SK-N-SH (cell line): ENCODE results near the gene PTPRF. TPM values are rescaled to one million over a fixed set of nuclear protein-coding genes. Genes with fewer than 3 reads are reported as not detected.

Experiments used
- CTCF ChIA-PET: fragments of 300-600, 350-600 bp; formaldehyde crosslinking; extraction: SDS; loops from one replicate; lab custom pipeline; 2021; lab: Yijun Ruan, JAX
- POLR2A ChIA-PET: fragments of 350-600 bp; sonication (Branson Sonifier 250); formaldehyde crosslinking; extraction: SDS; loops from one replicate; lab custom pipeline; 2020; ENCODE audit warnings: antibody characterized with exemption, inconsistent platforms; lab: Yijun Ruan, JAX
- DNase-seq: peaks from one replicate; pipeline ENCODE4 v3.0.0; 2012
- H2AFZ ChIP-seq: fragments of 200-600 bp; sonication (generic); 2 replicates; pipeline ENCODE4 v1.8.1; 2016; ENCODE audit warnings: antibody characterized with exemption, mild to moderate bottlenecking, low read depth
- H3F3A ChIP-seq: fragments of 200-600 bp; sonication (generic); replicated peaks from 2 replicates; pipeline ENCODE3; 2016; ENCODE audit warnings: antibody characterized with exemption, mild to moderate bottlenecking; ENCODE audit not compliant: insufficient read depth
- H3K27ac ChIP-seq, 2 experiments: fragments of 200-500 bp in 1 of 2; fragments of 200-600 bp in 1 of 2; sonication (Bioruptor generic) in 1 of 2; sonication (generic), shearing (Covaris generic) in 1 of 2; 2 replicates each; pipeline versions ENCODE4 v1.5.1 to v1.6.1; 2014 to 2016; ENCODE audit warnings: low read depth in 2 of 2, inconsistent platforms in 1 of 2, low read length in 1 of 2, mild to moderate bottlenecking in 1 of 2, mixed read lengths in 1 of 2
- H3K27me3 ChIP-seq: fragments of 200-600 bp; sonication (generic), shearing (Covaris generic); 2 replicates; pipeline ENCODE4 v1.6.1; 2016; ENCODE audit warnings: mixed run types; ENCODE audit not compliant: insufficient read depth
- H3K36me3 ChIP-seq, 2 experiments: fragments of 200-500 bp in 1 of 2; fragments of 200-600 bp in 1 of 2; sonication (Bioruptor generic) in 1 of 2; sonication (generic) in 1 of 2; replicated peaks in 1 of 2; 2 replicates each; pipeline versions ENCODE3 to v1.5.1; 2014 to 2016; ENCODE audit warnings: low read length in 1 of 2, mild to moderate bottlenecking in 1 of 2; ENCODE audit not compliant: insufficient read depth in 2 of 2, control insufficient read depth in 1 of 2
- H3K4me1 ChIP-seq, 2 experiments: fragments of 200-500 bp in 1 of 2; fragments of 200-600 bp in 1 of 2; sonication (Bioruptor generic) in 1 of 2; sonication (generic), shearing (Covaris generic) in 1 of 2; 2 replicates each; pipeline versions ENCODE4 v1.5.1 to v1.6.1; 2014 to 2016; ENCODE audit warnings: low read depth in 1 of 2, low read length in 1 of 2, mixed run types in 1 of 2; ENCODE audit not compliant: insufficient read depth in 2 of 2, control insufficient read depth in 1 of 2
- H3K4me2 ChIP-seq: fragments of 200-600 bp; sonication (generic), shearing (Covaris generic); 2 replicates; pipeline ENCODE4 v1.6.1; 2017; ENCODE audit warnings: mixed run types
- H3K4me3 ChIP-seq, 2 experiments: fragments of 200-500 bp in 1 of 2; fragments of 200-600 bp in 1 of 2; sonication (Bioruptor generic) in 1 of 2; sonication (generic), shearing (Covaris generic) in 1 of 2; 2 replicates each; pipeline versions ENCODE4 v1.5.1 to v1.8.1; 2014 to 2016; ENCODE audit warnings: low read depth in 2 of 2, inconsistent platforms in 1 of 2, low read length in 1 of 2, mild to moderate bottlenecking in 1 of 2, mixed read lengths in 1 of 2, moderate library complexity in 1 of 2
- H3K79me2 ChIP-seq: fragments of 200-600 bp; sonication (generic); 2 replicates; pipeline ENCODE4 v1.8.1; 2017; ENCODE audit warnings: mild to moderate bottlenecking; ENCODE audit not compliant: insufficient read depth
- H3K9ac ChIP-seq: fragments of 200-600 bp; sonication (generic); 2 replicates; pipeline ENCODE4 v1.6.1; 2017; ENCODE audit warnings: mixed run types
- H3K9me2 ChIP-seq: fragments of 200-600 bp; sonication (generic); 2 replicates; pipeline ENCODE4 v1.6.1; 2017; ENCODE audit warnings: mixed run types
- H3K9me3 ChIP-seq: fragments of 200-600 bp; sonication (generic); 2 replicates; pipeline ENCODE4 v1.6.1; 2017; ENCODE audit warnings: mixed run types, mild to moderate bottlenecking, moderate library complexity
- H4K20me1 ChIP-seq: fragments of 200-600 bp; sonication (generic); 2 replicates; pipeline ENCODE4 v1.6.1; 2017; ENCODE audit warnings: mild to moderate bottlenecking, mixed run types; ENCODE audit not compliant: insufficient read depth
- CHD2 ChIP-seq: fragments of 150-350 bp; IDR thresholded peaks from 2 replicates; pipeline ENCODE4 v1.6.1; 2018; ENCODE audit warnings: low read length; ENCODE audit not compliant: partially characterized antibody
- CTCF ChIP-seq: fragments of 200-600 bp; sonication (generic); IDR thresholded peaks from 2 replicates; pipeline ENCODE4 v1.6.1; 2017; ENCODE audit warnings: antibody characterized with exemption, mild to moderate bottlenecking, moderate library complexity
- EZH2phosphoT487 ChIP-seq: fragments of 200-600 bp; sonication (generic); IDR thresholded peaks from 2 replicates; pipeline ENCODE4 v1.6.1; 2017; ENCODE audit warnings: low read depth, mixed run types, mild to moderate bottlenecking, antibody characterized with exemption, moderate library complexity, borderline replicate concordance
- FOXM1 ChIP-seq: IDR thresholded peaks from 2 replicates; pipeline ENCODE4 v1.4.0; 2012; ENCODE audit warnings: low read depth, mild to moderate bottlenecking
- GABPA ChIP-seq: IDR thresholded peaks from 2 replicates; pipeline ENCODE4 v1.4.0; 2012; ENCODE audit warnings: low read depth, mild to moderate bottlenecking
- GATA2 ChIP-seq: sonication (generic); formaldehyde crosslinking; IDR thresholded peaks from 2 replicates; pipeline ENCODE4 v1.5.0; 2020; ENCODE audit warnings: mild to moderate bottlenecking, missing genetic modification reagents
- IRF3 ChIP-seq: fragments of 150-350 bp; IDR thresholded peaks from 2 replicates; pipeline ENCODE4 v1.6.1; 2016; ENCODE audit warnings: mild to moderate bottlenecking, low read depth, low read length
- MEF2A ChIP-seq: IDR thresholded peaks from 2 replicates; pipeline ENCODE4 v1.4.0; 2012; ENCODE audit warnings: low read depth, borderline replicate concordance
- NFIC ChIP-seq: IDR thresholded peaks from 2 replicates; pipeline ENCODE4 v1.4.0; 2012; ENCODE audit warnings: borderline replicate concordance
- POLR2AphosphoS5 ChIP-seq: IDR thresholded peaks from 2 replicates; pipeline ENCODE4 v1.6.1; 2012; ENCODE audit warnings: low read depth, low read length
- RAD21 ChIP-seq: IDR thresholded peaks from 2 replicates; pipeline ENCODE4 v1.6.1; 2012; ENCODE audit warnings: mild to moderate bottlenecking, low read length
- REST ChIP-seq: IDR thresholded peaks from 2 replicates; pipeline ENCODE4 v1.6.1; 2012; ENCODE audit warnings: mild to moderate bottlenecking, low read depth, low read length, moderate library complexity
- SMC3 ChIP-seq: IDR thresholded peaks from 2 replicates; pipeline ENCODE4 v1.6.1; 2012; ENCODE audit warnings: low read depth, low read length, improper control_type of control experiment
- TCF12 ChIP-seq: IDR thresholded peaks from 2 replicates; pipeline ENCODE4 v1.4.0; 2012
- USF1 ChIP-seq: IDR thresholded peaks from 2 replicates; pipeline ENCODE4 v1.4.0; 2012; ENCODE audit warnings: low read depth, borderline replicate concordance
- YY1 ChIP-seq: IDR thresholded peaks from 2 replicates; pipeline ENCODE4 v1.4.0; 2012; ENCODE audit warnings: low read depth, mild to moderate bottlenecking
- WGBS: methylation state at CpG from one replicate; pipeline ENCODE4 v1.1.6; 2017; ENCODE audit warnings: low lambda C conversion rate; 5-methylcytosine and 5-hydroxymethylcytosine counted together
- polyA plus RNA-seq, 3 experiments: library from polyadenylated mRNA; depleted of rRNA; stranded (reverse); fragments of >200 nt; gene quantifications; 2 replicates each; pipeline ENCODE4 v1.2.3, GENCODE V29; 2012

The PTPRF gene
- polyA plus RNA-seq, 1 of the 3 experiments (the other 2 are of a cell fraction): 72.7 TPM

GRCh38 chr1:43617668-43618067 lies 87.0 kb downstream of the PTPRF start (continued):
- TF ChIP-seq USF1: no peak
- no peak for TF ChIP-seq GABPA
- TF ChIP-seq CTCF: no peak
- TF ChIP-seq REST: no peak
- no peak for TF ChIP-seq TCF12
- TF ChIP-seq POLR2AphosphoS5: no peak
- no peak for TF ChIP-seq EZH2phosphoT487
- no peak for TF ChIP-seq IRF3

GRCh38 chr1:43618521-43619313 lies 88.0 kb downstream of the PTPRF start:
- WGBS: 95% methylated on average over 15 of the region's 22 CpGs
- Histone ChIP-seq H3K4me3 (no peak overlapping the region), H3K27ac (no peak overlapping the region; a peak in 1 of 4 replicates), H3K4me1 (peaks cover 0 to 8% of the 10 kb centered on the region in 2 experiments; a peak in 1 of 4 replicates), H3K9ac (no peak overlapping the region), H2AFZ (no peak overlapping the region), H4K20me1 (no peaks in the 10 kb centered on the region), H3K4me2 (no peak overlapping the region), H3K9me3 (no peaks in the 10 kb centered on the region), H3K79me2 (no peaks in the 10 kb centered on the region), H3F3A (no peaks in the 10 kb centered on the region), H3K9me2 (no peaks in the 10 kb centered on the region), H3K36me3 (peaks cover 3 to 37% of the 10 kb centered on the region in 2 experiments), H3K27me3 (no peaks in the 10 kb centered on the region)
- POLR2A ChIA-PET: interaction anchor here (1.0 kb wide), 1 partner anchor 92 kb away, joined by 3 read pairs; no protein-coding TSS in a partner anchor
- TF ChIP-seq NFIC (no peak), SMC3 (no peak), MEF2A (no peak), GATA2 (CRISPR knock-in tag) (no peak), REST (no peak), CHD2 (no peak), YY1 (no peak), RAD21 (no peak), FOXM1 (no peak), TCF12 (no peak), USF1 (no peak)
- no peak for DNase-seq
- CTCF ChIA-PET: no interaction called here
